Small intestine (tissue), 7 donors: ENCODE results near the gene STARD10. TPM values are rescaled to one million over a fixed set of nuclear protein-coding genes. Genes with fewer than 3 reads are reported as not detected.
A peak's percentile ranks its signal among the peaks of the same experiment; 100 is the strongest.

Experiments used
- DNase-seq, 2 donors: peaks; one replicate each; pipeline versions ENCODE4 v3.0.0 to v3.0.0-alpha.2; 2013
- FAIRE-seq: peaks from 2 replicates; lab custom pipeline; 2012; peaks lifted over from hg19 to GRCh38; lab: Jason Lieb, UNC
- H3K27ac ChIP-seq, 3 donors: one replicate each; pipeline ENCODE4 v1.5.1; 2013; ENCODE audit warnings: low read length in 2 of 3, mild to moderate bottlenecking in 2 of 3, control low read depth in 1 of 3, inconsistent platforms in 1 of 3, low read depth in 1 of 3, moderate library complexity in 1 of 3
- H3K27me3 ChIP-seq, 3 donors: one replicate each; pipeline ENCODE4 v1.6.1; 2013; ENCODE audit warnings: low read length in 3 of 3, inconsistent platforms in 1 of 3; ENCODE audit not compliant: control insufficient read depth in 3 of 3, insufficient read depth in 3 of 3
- H3K36me3 ChIP-seq, 3 donors: one replicate each; pipeline ENCODE4 v1.6.1; 2013; ENCODE audit warnings: low read length in 3 of 3, inconsistent platforms in 1 of 3, low read depth in 1 of 3, mild to moderate bottlenecking in 1 of 3, moderate library complexity in 1 of 3; ENCODE audit not compliant: control insufficient read depth in 3 of 3, insufficient read depth in 2 of 3
- H3K4me1 ChIP-seq, 3 donors: one replicate each; pipeline ENCODE4 v1.6.1; 2013; ENCODE audit warnings: low read length in 2 of 3, inconsistent platforms in 1 of 3, low read depth in 1 of 3, mild to moderate bottlenecking in 1 of 3, moderate library complexity in 1 of 3; ENCODE audit not compliant: control insufficient read depth in 3 of 3, insufficient read depth in 2 of 3
- H3K4me3 ChIP-seq, 3 donors: one replicate each; pipeline ENCODE4 v1.5.1; 2013; ENCODE audit warnings: low read length in 3 of 3, control low read depth in 1 of 3, inconsistent platforms in 1 of 3, low read depth in 1 of 3, mild to moderate bottlenecking in 1 of 3, moderate library complexity in 1 of 3
- H3K9me3 ChIP-seq, 2 donors: one replicate each; pipeline ENCODE4 v1.6.1; 2013; ENCODE audit warnings: low read depth in 1 of 2, low read length in 1 of 2; ENCODE audit not compliant: control insufficient read depth in 2 of 2, insufficient read depth in 1 of 2
- WGBS, 3 donors: extraction: QIAGEN DNeasy Blood & Tissue Kit; methylation state at CpG; one replicate each; pipeline ENCODE4 v1.1.7; 2013; 5-methylcytosine and 5-hydroxymethylcytosine counted together
- polyA plus RNA-seq, 4 donors: library from polyadenylated mRNA; stranded (reverse) in 3 of 4; unstranded in 1 of 4; fragments of 200-250 nt in 3 of 4; fragments of 120-200 nt in 1 of 4; gene quantifications; one replicate each; pipeline versions ENCODE4 v1.2.1 to v1.2.3, GENCODE V29; 2013
- donor health status: healthy with polysubstance abuse.
- donor health status: control.
- donor health status: control.
- donor health status: Bipolar disorder and iron deficiency.
- donor health status: healthy.

STARD10 gene
- polyA plus RNA-seq, 4 donors: 169 to 473 (median 284) TPM

DNA sequence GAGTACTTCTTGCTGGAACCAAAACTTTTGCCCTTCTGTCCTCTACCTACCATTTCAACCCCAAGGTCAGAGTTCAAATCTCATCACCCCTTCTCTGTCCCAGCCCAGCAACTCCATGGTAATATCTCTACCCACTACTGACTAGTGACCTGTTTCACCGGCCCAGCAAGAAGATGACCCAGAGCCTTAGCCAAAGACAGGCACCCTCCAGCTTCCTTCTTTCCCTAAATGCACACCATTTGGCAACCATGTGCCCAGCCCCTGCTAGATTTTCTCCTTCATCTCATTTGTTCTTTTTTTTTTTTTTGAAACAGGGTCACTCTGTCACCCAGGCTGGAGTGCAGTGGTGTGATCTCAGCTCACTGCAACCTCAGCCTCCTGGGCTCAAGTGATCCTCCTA lies 56.5 kb downstream of the STARD10 start:
- WGBS, 3 donors: 89 to 100% (median 96%) methylated on average over 1 of the region's 1 CpG
- no peak for FAIRE-seq
- H3K4me1 ChIP-seq: peaks cover 0 to 25% (median 10%) of the 10 kb centered on the region in 3 donors

GRCh38 chr11:72736452-72737069 lies 57.3 kb downstream of the STARD10 start:
- H3K9me3 ChIP-seq: peaks cover 0 to 1% of the 10 kb centered on the region in 2 donors
- H3K27me3 ChIP-seq: no peaks in the 10 kb centered on the region
- FAIRE-seq (no peak), DNase-seq (peak in 1 of 2 donors; percentile 23)
- peaks cover 0 to 54% (median 0%) of the 10 kb centered on the region in 3 donors for H3K36me3 ChIP-seq
- H3K4me3 ChIP-seq: no peak overlapping the region
- H3K4me1 ChIP-seq: peaks cover 0 to 18% (median 5%) of the 10 kb centered on the region in 3 donors
- WGBS, 3 donors: 39 to 64% (median 57%) methylated on average over 5 of the region's 5 CpGs
- peak overlapping the region in 1 of 3 donors; percentile 59 for H3K27ac ChIP-seq

More for the DNA sequence above, 56.5 kb downstream of the STARD10 start:
- peaks cover 0 to 50% (median 0%) of the 10 kb centered on the region in 3 donors for H3K36me3 ChIP-seq
- no peaks in the 10 kb centered on the region for H3K9me3 ChIP-seq
- DNase-seq: no peak
- H3K4me3 ChIP-seq: no peak overlapping the region
- peak overlapping the region in 1 of 3 donors; percentile 59 for H3K27ac ChIP-seq
- H3K27me3 ChIP-seq: no peaks in the 10 kb centered on the region

GRCh38 chr11:72735495-72736027 lies 58.3 kb downstream of the STARD10 start:
- H3K36me3 ChIP-seq: peaks cover 0 to 59% (median 0%) of the 10 kb centered on the region in 3 donors
- DNase-seq (no peak), FAIRE-seq (no peak)
- peak overlapping the region in 1 of 3 donors; percentile 2 for H3K27ac ChIP-seq
- peaks cover 0 to 9% of the 10 kb centered on the region in 2 donors for H3K9me3 ChIP-seq
- H3K27me3 ChIP-seq: no peaks in the 10 kb centered on the region
- H3K4me1 ChIP-seq: peaks cover 0 to 8% (median 0%) of the 10 kb centered on the region in 3 donors
- WGBS, 3 donors: 81 to 91% (median 88%) methylated on average over 8 of the region's 8 CpGs
- no peak overlapping the region for H3K4me3 ChIP-seq

DNA sequence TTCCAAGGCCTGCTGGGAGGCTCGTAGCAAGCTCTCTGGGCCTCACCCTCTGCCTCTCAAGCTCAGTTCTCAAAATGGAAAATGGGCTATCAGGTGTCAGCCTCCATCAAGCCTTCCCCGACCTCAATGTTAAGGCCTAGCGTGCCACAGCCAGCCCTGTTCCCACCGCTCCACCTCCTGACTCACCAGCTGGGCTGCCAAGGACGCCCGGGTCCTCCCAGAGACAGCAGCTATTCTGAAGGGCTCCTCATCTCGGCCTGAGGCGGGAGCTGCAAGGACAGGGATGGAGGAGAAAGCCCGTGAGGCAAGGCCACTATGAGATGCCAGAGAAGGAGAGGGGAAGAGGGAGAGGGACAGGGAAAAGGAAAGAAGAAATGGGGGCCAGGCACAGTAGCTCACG lies 61.5 kb downstream of the STARD10 start:
- Histone ChIP-seq H3K4me1 (peaks cover 0 to 7% (median 0%) of the 10 kb centered on the region in 3 donors), H3K4me3 (no peak overlapping the region), H3K36me3 (peaks cover 0 to 41% (median 0%) of the 10 kb centered on the region in 3 donors), H3K9me3 (peaks cover 0 to 9% of the 10 kb centered on the region in 2 donors), H3K27me3 (no peaks in the 10 kb centered on the region), H3K27ac (peak overlapping the region in 1 of 3 donors; percentile 0)
- 85 to 92% (median 91%) methylated on average over 10 of the region's 10 CpGs for WGBS, 3 donors
- DNase-seq (no peak), FAIRE-seq (no peak)

DNA sequence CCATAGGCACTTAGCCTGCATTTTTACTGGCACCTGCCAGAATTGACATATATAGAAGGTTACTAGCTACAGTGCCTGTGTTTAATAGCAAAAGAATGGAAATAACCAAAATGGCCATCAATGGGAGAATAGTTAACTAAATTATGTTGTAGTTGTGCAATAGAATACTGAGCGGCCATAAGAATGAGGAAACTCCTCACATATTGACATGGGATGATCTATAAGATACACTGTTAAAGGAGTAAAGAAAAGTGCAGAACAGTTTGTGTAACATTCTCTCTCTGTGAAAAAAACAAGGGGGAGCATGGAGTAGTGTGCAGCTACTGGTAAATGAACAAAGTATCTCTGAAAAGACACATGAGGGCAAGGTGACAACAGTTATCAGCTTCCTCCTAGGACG lies 63.1 kb downstream of the STARD10 start:
- no peak for FAIRE-seq
- Histone ChIP-seq H3K27ac (peak overlapping the region in 1 of 3 donors; percentile 36), H3K36me3 (peaks cover 0 to 40% (median 0%) of the 10 kb centered on the region in 3 donors), H3K4me3 (no peak overlapping the region), H3K4me1 (peaks cover 0 to 5% (median 0%) of the 10 kb centered on the region in 3 donors), H3K27me3 (no peaks in the 10 kb centered on the region), H3K9me3 (peaks cover 0 to 9% of the 10 kb centered on the region in 2 donors)
- peak in 1 of 2 donors; percentile 58 for DNase-seq
- 76 to 83% (median 82%) methylated on average over 2 of the region's 2 CpGs for WGBS, 3 donors

DNA sequence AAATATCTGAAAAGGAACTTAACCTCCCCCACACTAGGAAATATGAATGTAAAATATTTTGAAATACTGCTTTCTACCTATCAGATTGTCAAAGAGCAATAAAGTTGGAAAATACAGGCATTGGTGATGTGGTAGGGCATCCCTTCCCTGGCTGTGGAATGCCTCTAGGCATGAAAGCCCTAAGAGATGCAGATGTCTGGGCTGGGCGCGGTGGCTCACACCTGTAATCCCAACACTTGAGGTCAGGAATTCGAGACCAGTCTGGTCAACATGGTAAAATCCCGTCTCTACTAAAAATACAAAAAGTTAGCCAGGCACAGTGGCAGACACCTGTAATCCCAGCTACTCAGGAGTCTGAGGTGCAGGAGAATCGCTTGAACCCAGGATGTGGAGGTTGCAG lies 63.6 kb downstream of the STARD10 start:
- FAIRE-seq: no peak
- peaks cover 0 to 9% of the 10 kb centered on the region in 2 donors for H3K9me3 ChIP-seq
- WGBS, 3 donors: 81 to 93% (median 90%) methylated on average over 5 of the region's 5 CpGs
- H3K4me1 ChIP-seq: peaks cover 0 to 5% (median 0%) of the 10 kb centered on the region in 3 donors
- no peak for DNase-seq
- H3K4me3 ChIP-seq: no peak overlapping the region
- peaks cover 0 to 45% (median 0%) of the 10 kb centered on the region in 3 donors for H3K36me3 ChIP-seq
- no peak overlapping the region for H3K27ac ChIP-seq
- H3K27me3 ChIP-seq: no peaks in the 10 kb centered on the region

GRCh38 chr11:72727521-72727920 lies 66.3 kb downstream of the STARD10 start:
- FAIRE-seq: no peak
- H3K27me3 ChIP-seq: no peaks in the 10 kb centered on the region
- peaks cover 0 to 9% (median 0%) of the 10 kb centered on the region in 3 donors for H3K4me1 ChIP-seq
- H3K9me3 ChIP-seq: peaks cover 0 to 9% of the 10 kb centered on the region in 2 donors
- H3K36me3 ChIP-seq: peaks cover 0 to 53% (median 0%) of the 10 kb centered on the region in 3 donors
- no peak overlapping the region for H3K4me3 ChIP-seq
- 66 to 85% (median 68%) methylated on average over 4 of the region's 4 CpGs for WGBS, 3 donors
- DNase-seq: no peak
- H3K27ac ChIP-seq: no peak overlapping the region

- Histone ChIP-seq H3K27ac (no peak overlapping the region), H3K27me3 (no peaks in the 10 kb centered on the region), H3K36me3 (peaks cover 0 to 49% (median 0%) of the 10 kb centered on the region in 3 donors), H3K9me3 (peaks cover 0 to 8% of the 10 kb centered on the region in 2 donors), H3K4me3 (no peak overlapping the region), H3K4me1 (peaks cover 0 to 17% (median 0%) of the 10 kb centered on the region in 3 donors)
- 91 to 93% (median 93%) methylated on average over 36 to 40 of the region's 40 CpGs for WGBS, 3 donors
- no peak for FAIRE-seq
- no peak for DNase-seq
Observed at GRCh38 chr11:72726266-72727220, 67.3 kb downstream of the STARD10 start.
